ENCODE data around the gene COX19.

Gene COX19

GRCh38 chr7:990352-990932 lies 15.1 kb upstream of the COX19 start:
- no peak overlapping the region for H3K27ac ChIP-seq (ENCODE audit: low read length)
- H3K9me2 ChIP-seq (replicated peaks; ENCODE audit: insufficient read depth, low read length) = no peaks in the 10 kb centered on the region
- H2AFZ ChIP-seq (ENCODE audit: low read length) = no peak overlapping the region

GRCh38 chr7:988963-989529 lies 13.7 kb upstream of the COX19 start:
- no peaks in the 10 kb centered on the region for H3K79me2 ChIP-seq (ENCODE audit: low read length)
- no peak overlapping the region for H3K4me3 ChIP-seq (ENCODE audit: low read length)
- no peak overlapping the region for H2AFZ ChIP-seq (ENCODE audit: low read length)
- H3K9ac ChIP-seq (ENCODE audit: low read length) = no peak overlapping the region
- no peaks in the 10 kb centered on the region for H3F3A ChIP-seq (ENCODE audit: insufficient read depth, low read length)
- no peaks in the 10 kb centered on the region for H3K4me1 ChIP-seq (ENCODE audit: low read length)
- no peak overlapping the region for H3K27ac ChIP-seq (ENCODE audit: low read length)
- no peak for TF ChIP-seq EZH2 (optimal IDR thresholded peaks at IDR 0.05; ENCODE audit: low read depth, low read length)
- TF ChIP-seq CTCF (IDR thresholded peaks at IDR 0.05; ENCODE audit: low read length) = no peak
- TF ChIP-seq EZH2phosphoT487 (IDR thresholded peaks at IDR 0.05; ENCODE audit: low read length) = no peak
- no peak for DNase-seq
- H3K27me3 ChIP-seq (replicated peaks; ENCODE audit: insufficient read depth, low read length) = peaks cover 40% of the 10 kb centered on the region
- H3K9me3 ChIP-seq (replicated peaks; ENCODE audit: insufficient read depth, low read length) = no peaks in the 10 kb centered on the region
- H3K4me2 ChIP-seq (ENCODE audit: low read depth, low read length) = no peak overlapping the region
- no peaks in the 10 kb centered on the region for H3K36me3 ChIP-seq (replicated peaks; ENCODE audit: insufficient read depth, low read length)
- no peaks in the 10 kb centered on the region for H4K20me1 ChIP-seq (ENCODE audit: insufficient read depth, low read length)
- no peaks in the 10 kb centered on the region for H3K9me2 ChIP-seq (replicated peaks; ENCODE audit: insufficient read depth, low read length)

More at GRCh38 chr7:990352-990932, 15.1 kb upstream of the COX19 start:
- no peaks in the 10 kb centered on the region for H3F3A ChIP-seq (ENCODE audit: insufficient read depth, low read length)
- no peaks in the 10 kb centered on the region for H3K79me2 ChIP-seq (ENCODE audit: low read length)
- no peak for TF ChIP-seq EZH2phosphoT487 (IDR thresholded peaks at IDR 0.05; ENCODE audit: low read length)
- TF ChIP-seq EZH2 (optimal IDR thresholded peaks at IDR 0.05; ENCODE audit: low read depth, low read length) = no peak
- TF ChIP-seq CTCF (IDR thresholded peaks at IDR 0.05; ENCODE audit: low read length) = no peak
- DNase-seq = no peak
- H4K20me1 ChIP-seq (ENCODE audit: insufficient read depth, low read length) = no peaks in the 10 kb centered on the region
- peaks cover 26% of the 10 kb centered on the region for H3K27me3 ChIP-seq (replicated peaks; ENCODE audit: insufficient read depth, low read length)
- no peak overlapping the region for H3K4me2 ChIP-seq (ENCODE audit: low read depth, low read length)
- no peak overlapping the region for H3K4me3 ChIP-seq (ENCODE audit: low read length)
- no peaks in the 10 kb centered on the region for H3K36me3 ChIP-seq (replicated peaks; ENCODE audit: insufficient read depth, low read length)
- no peaks in the 10 kb centered on the region for H3K9me3 ChIP-seq (replicated peaks; ENCODE audit: insufficient read depth, low read length)
- H3K4me1 ChIP-seq (ENCODE audit: low read length) = no peaks in the 10 kb centered on the region
- H3K9ac ChIP-seq (ENCODE audit: low read length) = no peak overlapping the region

- no peaks in the 10 kb centered on the region for H3F3A ChIP-seq (ENCODE audit: insufficient read depth, low read length)
- H3K27ac ChIP-seq (ENCODE audit: low read length) = no peak overlapping the region
- H3K4me1 ChIP-seq (ENCODE audit: low read length) = no peaks in the 10 kb centered on the region
- H2AFZ ChIP-seq (ENCODE audit: low read length) = no peak overlapping the region
- no peaks in the 10 kb centered on the region for H3K36me3 ChIP-seq (replicated peaks; ENCODE audit: insufficient read depth, low read length)
- H3K27me3 ChIP-seq (replicated peaks; ENCODE audit: insufficient read depth, low read length) = peaks cover 45% of the 10 kb centered on the region
- no peak overlapping the region for H3K4me2 ChIP-seq (ENCODE audit: low read depth, low read length)
- H3K4me3 ChIP-seq (ENCODE audit: low read length) = no peak overlapping the region
- no peaks in the 10 kb centered on the region for H3K9me2 ChIP-seq (replicated peaks; ENCODE audit: insufficient read depth, low read length)
- H3K9me3 ChIP-seq (replicated peaks; ENCODE audit: insufficient read depth, low read length) = no peaks in the 10 kb centered on the region
- TF ChIP-seq CTCF (IDR thresholded peaks at IDR 0.05; ENCODE audit: low read length) = no peak
- TF ChIP-seq EZH2 (optimal IDR thresholded peaks at IDR 0.05; ENCODE audit: low read depth, low read length) = no peak
- TF ChIP-seq EZH2phosphoT487 (IDR thresholded peaks at IDR 0.05; ENCODE audit: low read length) = no peak
- H3K79me2 ChIP-seq (ENCODE audit: low read length) = no peaks in the 10 kb centered on the region
- no peaks in the 10 kb centered on the region for H4K20me1 ChIP-seq (ENCODE audit: insufficient read depth, low read length)
- no peak for DNase-seq
- no peak overlapping the region for H3K9ac ChIP-seq (ENCODE audit: low read length)
These were observed 13.1 kb upstream of the COX19 start for GRCh38 chr7:988426-988911.
